Right renal cortex interstitium (tissue), 3 donors: ENCODE results near the gene ZG16B. TPM values are rescaled to one million over a fixed set of nuclear protein-coding genes. Genes with fewer than 3 reads are reported as not detected.
A peak's percentile ranks its signal among the peaks of the same experiment; 100 is the strongest.

Source experiments
- DNase-seq, 3 donors: peaks; one replicate each; pipeline ENCODE4 v3.0.0-alpha.2; 2013; ENCODE audit warnings: low read depth in 3 of 3, low spot score in 2 of 3
- polyA plus RNA-seq, 3 donors: library from polyadenylated mRNA; unstranded; fragments of 120-200 nt; gene quantifications; one replicate each; pipeline ENCODE4 v1.2.1, GENCODE V29; 2013; ENCODE audit not compliant: insufficient read length in 3 of 3

The ZG16B gene
- polyA plus RNA-seq, 3 donors: 0.31 to 0.60 (median 0.32) TPM

DNA sequence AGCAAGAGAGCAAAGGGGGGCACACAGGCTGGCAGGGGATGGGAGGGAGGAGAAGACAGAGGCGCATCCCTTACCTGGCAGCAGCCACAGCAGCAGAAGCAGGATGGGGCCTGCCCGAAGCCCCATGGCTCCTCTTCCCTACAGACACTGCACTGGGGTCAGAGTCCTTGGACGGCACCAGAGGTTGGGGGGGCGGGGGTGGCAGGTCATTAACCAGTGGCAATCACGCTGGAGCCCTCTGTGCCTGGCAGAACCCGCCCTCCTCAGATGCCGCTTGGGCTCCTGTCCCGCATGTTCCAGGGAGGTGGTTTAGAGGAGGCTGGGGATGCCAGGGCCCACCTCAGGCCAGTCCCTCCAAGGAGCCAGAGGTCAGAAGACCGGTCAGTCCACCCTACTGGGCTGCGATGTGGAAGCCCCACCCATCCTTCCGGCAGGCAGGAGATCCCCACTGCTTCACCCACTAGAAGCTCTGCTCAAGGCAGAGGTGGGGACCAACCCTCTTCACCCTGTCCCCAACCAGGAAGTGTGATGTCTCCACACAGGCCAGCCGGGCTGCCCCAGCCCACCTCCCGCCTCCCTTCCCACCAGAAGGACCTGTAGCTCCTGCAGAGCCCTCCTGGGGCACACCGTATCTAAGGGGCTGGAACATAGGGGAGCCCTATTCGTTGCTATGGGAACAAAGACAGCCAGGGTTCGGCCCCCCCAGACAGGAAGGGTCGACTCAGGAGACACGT, 11.7 kb downstream of the ZG16B start:
- DNase-seq: no peak

DNA sequence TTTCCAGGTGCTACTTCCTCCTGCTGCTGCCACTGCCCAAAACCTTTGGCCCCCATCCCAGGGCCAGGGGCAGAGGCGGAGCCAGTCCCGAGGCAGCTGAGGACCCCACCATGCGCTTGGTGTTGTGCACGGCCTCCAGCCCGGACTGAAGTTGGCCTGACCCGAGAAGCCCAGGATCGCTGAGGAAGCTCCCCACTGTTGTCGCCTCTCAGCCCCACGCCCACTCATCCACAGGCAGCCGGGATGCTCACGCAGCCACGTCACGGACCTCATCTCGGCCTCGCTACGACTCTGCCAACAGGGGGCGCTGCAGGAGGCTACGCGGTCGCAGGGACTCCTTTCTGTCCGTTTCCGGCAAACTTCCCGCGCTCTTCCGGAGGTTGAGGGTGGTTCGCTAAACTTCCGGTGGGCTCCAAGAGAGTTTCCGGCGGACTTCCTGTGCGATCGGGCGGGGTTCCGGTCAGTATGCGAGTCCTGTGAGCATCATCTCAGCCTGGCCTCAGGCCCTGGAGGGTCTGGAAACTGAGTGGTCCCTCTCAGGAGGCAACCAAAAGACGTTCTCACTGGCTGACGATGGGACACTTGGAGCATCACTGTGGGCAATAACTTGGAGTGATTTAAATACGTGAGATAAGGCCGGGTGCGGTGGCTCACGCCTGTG, 12.4 kb downstream of the ZG16B start:
- DNase-seq: no peak

DNA sequence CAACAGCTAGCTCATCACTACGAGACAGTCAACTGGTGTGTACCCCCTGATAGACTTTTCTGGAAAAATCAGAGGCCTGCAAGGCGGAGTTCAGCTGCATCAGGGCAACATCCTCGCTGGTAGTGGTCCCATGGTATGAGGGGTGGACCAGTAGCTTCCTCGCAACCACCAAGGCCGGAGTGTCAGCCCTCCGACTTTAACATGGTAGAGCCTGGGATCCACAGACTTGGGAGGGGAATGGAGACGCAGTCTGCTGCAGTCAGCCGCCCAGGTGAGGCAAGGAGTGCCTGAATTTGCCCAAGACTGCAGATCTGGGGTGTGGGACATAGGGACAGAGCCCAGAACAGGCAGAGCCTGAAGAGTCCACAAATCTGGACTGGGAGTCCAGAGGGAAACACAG, 13.4 kb downstream of the ZG16B start:
- no peak for DNase-seq

DNA sequence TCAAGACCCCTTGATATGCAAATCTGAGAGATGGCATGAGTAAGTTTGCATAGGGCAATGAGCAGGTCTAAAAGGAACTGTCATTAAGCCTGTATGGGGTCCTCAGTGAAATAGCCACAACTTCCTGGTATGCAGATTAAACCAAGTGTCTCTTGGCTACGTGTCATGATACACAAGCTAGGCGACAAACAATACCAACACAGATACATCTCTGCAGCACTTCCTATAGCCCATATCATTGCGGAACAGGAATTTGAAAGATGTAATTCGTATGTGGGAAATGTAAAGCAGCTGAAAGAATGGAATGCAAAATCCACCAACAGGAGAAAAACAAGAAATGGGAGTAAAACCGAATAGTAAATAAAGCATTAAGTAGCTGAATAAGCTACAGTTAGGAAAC, 15.0 kb downstream of the ZG16B start:
- no peak for DNase-seq

DNA sequence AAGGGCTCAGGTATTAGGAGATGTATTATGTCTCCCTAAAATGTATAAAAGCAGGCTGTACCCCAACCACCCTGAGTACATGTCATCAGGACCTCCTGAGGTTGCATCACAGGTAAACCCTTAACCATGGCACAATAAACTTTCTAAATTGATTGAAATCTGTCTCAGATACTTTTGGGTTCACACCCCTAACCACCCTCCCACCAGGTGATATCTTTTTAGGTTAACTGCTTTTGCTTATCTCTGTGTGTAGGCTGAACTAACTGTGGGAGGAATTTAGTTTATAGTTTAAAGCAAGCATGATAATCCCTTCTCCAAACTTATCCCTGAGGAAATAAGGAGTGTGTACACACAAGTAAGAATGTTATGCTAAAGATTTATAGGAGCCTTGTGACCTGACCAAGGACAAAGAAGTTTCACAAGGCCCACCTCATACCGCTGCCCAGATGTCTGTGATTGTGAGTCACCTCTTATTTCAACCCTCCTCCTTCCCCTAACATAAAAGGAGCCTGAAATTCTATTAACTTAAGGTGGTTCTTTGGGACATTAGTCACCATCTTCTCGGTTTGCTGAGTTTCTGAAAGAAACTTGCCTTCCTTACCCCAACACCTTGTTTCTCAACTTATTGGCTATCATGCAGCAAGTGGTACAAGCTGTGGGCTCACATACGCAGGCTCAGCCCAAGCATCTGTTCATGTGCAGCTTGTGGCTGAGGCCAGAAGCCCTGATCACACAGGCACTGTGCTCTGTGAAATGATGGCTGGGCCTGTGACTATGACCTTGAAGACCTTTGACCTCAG, 16.6 kb downstream of the ZG16B start:
- DNase-seq: no peak

DNA sequence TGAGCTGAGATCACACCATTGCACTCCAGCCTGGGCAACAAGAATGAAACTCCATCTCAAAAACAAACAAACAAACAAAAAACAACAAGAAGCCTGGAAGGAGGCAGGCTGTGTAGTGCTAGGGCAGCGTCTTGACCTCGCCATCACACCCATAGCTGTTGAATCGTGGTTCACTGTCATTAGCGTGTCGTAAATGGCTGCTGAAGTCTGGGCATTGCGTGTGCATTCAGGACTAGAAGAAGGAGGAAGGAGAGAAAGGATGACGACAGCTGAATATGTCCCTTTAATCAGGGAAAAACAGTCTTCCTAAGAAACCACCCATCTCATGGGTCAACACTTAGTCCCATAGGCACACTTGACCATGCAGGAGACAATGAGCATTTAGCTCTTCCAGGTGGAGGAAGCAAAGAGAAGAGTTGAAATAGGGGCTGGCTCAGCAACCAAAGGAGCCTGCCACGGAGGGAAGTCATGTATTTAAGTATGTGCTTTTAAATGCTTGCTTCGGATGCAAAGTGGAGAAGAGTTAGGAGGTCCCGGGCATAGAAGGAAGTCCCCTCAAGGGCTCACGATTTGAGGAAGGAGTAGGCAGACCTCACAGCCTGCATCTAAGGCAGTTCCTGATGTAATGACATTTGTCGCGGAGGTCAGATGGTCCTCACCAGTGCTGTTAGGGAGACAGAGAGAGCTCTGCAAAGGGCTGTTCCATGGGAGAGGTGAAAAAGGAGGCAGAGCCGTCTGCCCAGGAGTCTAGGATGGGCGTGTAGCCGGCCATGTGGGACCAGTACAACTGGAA, 19.0 kb downstream of the ZG16B start:
- no peak for DNase-seq

DNA sequence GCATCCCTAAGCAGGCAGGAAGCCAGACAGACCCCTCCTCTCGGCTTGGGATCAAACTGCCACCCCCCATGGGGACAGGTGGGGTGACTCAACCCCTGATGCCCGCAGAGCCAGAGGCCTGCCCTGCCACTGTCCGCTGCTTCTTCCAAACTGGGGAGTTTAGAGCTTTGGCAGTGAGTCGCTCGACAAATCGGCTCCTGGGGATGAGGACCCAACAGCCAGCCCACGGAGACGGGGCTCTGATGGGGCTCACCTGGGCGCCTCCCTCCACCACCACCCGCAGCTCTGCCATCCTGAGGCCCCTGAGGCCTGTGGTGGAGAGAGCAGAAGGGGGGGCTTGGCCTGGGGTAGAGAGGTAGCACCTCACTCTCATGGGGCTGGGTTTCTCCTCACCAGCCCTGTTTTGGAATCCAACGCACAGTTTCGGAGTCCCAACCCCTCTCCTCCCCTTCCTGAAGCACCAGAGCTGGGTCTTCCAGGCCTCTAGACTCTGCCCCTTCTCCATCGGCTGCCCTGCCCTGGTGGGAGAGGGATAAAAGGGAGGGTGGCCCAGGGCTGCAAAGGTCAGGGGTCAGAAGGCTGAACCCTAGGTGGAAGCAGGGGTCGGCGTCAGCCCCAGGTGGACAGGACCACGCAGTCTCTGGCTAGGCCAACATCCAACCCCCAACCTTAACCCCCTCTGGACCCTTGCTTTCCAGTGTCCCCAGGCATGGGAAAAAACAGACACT, 22.1 kb downstream of the ZG16B start:
- no peak for DNase-seq

DNA sequence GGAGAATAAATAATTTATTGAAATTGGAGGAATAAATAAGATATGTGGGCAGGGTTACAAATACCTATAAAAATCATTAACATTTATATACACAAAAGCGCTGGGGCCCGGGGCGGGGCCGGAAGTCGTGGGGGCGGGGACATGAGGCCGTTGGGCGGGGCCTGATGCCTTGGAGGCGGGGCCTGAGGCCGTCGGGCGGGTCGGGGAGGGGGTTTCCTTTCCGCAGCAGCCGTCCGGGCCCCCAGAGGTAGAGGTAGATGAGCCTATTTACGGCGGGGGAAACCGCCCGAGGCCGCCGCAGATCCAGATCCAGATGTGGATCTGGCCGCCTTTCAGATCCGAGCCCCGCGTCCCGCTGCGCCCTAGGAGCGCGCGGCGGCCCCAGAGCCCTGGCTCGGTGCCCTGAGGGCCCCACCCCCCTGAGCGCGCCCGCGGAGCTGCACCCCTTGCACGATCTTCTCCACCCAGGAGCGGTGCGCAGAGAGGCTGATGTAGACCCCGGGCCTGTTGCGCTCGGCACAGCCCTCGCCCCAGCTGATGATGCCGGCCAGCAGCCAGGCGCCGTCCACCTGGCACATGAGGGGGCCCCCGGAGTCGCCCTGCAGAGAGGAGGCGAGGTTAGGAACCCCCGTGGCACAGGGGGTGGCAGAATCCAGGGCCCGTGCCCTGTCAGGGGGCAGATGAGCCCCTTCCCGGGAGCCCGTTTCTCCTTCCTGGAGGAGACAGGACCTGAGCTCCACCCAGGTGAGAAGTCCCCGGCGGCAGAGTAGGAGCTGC, 22.8 kb downstream of the ZG16B start:
- no peak for DNase-seq

DNA sequence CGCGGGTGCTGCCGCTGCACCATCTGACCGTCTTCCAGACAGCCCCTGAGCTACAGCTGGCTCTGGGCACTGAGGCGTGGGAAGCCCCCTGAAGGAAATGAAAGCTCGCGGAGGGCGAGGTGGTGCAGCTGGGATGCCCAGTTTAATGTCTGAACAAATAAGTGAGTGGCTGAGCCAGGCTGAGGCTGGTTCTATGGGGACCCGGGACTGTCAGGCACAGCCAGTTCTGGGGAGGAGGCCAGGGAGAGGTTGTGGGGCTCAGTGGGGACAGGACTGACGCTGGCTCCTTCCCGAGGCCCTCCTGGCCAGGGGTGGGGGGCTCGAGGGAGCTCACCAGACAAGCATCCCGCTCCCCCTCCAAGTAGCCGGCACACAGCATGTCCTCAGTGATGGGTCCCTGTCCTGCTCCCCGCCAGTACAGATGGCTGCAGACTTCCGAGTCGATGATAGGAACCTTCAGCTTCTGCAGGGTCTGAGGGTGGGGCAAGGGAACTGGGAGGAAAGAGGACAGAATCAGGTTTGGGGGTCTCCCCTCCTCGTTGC, 23.5 kb downstream of the ZG16B start:
- no peak for DNase-seq

DNA sequence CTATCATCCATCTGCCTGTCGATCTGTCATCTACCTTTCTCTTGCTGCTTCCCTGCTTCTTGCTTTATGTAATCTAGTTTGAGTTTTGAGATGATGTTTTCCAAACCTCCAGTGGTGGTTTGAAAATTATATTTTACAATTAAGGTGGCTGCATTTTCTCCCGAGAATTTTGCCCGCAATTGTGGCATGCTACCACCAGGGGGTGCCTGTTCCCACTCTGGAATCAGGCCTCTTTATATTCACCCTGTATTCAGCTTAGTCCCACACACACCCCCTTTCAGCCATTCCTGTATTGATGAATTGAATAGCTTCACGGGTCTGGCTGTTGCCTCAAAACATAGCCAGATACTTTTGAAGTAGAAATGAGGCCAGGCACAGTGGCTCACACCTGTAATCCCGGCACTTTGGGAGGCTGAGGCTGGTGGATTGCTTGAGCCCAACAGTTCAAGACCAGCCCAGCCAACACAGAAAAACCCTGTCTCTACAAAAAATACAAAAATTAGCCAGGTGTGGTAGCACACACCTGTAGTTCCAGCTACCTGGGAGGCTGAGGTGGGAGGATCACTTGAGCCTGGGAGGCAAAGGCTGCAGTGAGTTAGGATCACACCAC, 24.7 kb downstream of the ZG16B start:
- DNase-seq: no peak

DNA sequence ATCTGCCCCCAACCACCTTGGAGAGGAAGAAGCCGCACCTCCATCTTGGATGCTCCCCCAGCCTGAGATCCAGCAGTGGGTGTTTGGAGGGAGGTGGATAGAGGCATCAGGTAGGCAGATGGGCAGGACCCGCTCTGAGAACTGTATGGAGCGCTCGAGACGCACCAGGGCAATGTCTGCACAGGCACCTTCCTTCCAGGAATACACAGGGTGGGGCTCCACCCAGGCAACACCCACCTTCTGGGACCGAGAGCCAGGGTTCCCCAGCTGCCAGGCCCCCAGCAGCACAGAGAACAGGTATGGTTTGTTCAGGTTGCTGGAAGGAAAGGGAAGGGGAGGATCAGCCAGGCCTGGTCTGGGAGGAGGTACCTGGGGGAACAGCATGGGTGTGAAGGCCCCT, 25.4 kb downstream of the ZG16B start:
- DNase-seq: no peak

DNA sequence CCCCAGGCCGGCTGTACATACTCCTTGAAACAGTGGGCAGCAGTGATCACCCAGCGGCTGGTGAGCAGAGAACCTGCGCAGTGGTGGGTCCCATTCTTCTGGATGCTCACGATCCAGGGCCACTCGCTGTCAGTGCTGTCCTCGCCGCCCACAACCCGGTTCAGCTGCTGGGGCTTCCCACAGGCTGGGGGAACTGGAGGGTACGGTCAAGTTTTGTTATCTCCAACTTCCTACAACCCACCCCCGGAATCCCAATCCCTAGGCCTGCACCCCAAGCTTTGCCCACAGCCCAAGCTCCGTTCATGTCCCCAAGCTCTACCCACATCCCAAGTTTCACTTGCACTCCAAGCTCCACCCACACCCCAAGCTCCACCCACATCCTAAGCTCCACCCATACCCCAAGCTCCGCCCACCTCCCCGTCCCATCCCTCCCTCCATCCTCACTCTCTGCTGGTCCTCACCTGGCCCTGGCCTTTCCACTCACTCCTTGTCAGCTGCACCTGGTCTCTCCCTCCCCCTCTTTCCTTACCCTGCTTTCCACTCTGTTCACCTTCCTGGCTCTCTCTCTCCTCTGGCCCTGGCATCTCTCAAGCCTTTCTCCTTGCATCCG, 26.1 kb downstream of the ZG16B start:
- DNase-seq: no peak

DNA sequence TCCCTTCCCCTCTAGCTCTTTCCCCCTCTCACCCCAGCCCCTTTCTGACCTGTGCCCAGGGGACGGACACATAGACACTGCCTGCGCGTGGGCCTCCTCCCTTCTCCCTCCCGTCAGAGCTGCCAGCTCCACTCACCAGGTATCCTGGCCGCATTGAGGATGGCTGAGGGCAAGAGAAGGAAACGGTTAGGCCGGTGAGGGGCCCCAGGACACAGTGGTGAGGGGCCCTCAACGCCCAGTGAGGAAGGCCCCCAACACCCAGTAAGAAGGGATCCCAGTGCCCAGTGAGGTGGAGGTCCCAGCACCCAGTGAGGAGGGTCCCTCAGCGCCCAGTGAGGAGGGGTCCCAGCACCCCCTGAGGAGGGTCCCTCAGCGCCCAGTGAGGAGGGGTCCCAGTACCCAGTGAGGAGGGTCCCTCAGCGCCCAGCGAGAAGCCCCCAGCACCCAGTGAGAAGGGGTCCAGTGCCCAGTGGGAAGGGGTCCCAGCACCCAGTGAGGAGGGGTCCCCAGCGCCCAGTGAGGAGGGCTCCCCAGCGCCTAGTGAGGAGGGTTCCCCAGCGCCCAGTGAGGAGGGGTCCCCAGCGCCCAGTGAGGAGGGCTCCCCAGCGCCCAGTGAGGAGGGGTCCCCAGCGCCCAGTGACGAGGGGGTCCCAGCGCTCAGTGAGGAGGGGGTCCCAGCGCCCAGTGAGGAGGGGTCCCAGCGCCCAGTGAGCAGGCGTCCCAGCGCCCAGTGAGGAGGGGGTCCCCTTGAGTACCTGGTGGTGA, 26.8 kb downstream of the ZG16B start:
- no peak for DNase-seq

DNA sequence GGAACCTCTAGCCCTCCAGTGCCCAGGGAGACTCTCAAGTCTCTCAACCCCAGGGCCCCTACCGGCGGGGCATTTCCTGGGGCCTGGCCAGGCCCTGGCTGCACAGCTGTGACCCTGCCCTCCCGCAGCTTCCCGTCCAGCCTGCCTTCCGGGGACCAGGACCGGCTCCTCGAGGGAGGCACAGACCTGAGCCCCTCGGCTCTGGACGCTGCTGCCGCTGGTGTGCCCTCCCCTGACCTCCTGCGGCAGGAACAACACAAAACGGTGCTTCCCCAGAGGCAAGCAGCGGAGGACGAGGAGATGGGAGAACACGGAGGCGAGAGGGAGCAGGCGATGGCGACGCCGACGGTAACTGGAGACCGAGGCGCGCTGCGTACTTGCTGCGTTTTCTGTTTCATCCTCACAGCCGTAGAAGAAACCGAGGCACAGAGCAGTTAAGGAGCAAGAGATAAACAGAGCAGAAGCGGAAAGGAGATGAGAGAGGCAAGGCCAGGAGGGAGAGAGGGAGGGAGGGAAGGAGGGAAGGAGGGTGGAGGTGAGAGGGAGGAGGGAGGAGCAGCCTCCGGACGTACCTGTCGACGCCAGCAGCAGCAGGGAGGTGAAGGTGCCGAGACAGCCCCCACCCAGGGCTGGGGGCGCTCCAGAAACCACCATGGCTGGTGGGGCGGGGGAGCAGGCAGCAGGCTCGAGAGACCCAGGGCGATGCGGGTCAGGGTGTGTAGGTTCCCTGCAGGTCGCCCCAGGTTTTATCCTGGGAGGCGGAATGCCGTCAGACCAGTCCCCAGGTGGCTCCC, 27.5 kb downstream of the ZG16B start, which contains the start of gene PRSS22:
Gene PRSS22, minus strand, starts transcription at position 720 of the 794 bp plus-strand sequence. Its CDS starts 66 bp downstream, at position 654.
- DNase-seq: no peak

DNA sequence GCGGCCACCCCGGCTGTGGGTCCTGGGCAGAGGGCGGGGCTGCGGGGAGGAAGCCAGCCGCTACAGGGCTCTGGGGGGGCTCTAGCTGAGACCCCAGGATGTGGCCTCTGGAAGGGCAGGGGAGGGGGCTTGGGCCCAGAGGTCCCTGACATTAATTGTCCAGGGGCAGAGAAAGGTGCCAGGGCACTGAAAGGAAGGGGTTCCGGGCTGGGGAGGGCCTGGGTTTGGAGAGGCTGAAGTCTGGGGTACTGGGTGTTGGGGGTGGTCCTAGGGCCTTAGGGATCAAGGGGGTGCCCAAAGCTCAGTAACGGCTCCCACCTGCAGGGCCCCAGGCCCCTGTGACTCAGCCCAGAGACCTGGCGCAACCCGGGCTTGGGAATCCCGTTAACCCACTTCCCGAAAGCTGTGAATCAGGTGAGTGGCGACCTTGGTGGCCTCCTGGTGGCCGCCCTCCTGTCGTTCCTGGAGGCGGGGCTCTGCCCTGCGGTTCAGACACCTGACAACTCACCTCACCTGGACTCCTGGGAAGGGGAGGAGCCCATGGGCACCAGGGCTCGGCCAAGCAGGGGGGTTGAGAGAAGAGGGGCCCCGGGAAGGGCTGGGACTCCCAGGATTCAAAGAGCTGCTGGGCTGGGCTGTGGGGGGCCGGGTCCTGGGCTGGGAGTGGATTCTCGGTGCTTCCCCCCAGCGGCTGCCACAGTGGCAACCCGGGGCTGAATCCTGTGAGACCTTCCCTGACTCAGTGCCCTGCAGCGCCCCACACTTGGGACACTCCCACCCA, 28.3 kb downstream of the ZG16B start:
- peak in 1 of 3 donors; percentile 21 for DNase-seq
